Small intestine (tissue), 7 donors: ENCODE results near the gene HSF2BP. TPM values are rescaled to one million over a fixed set of nuclear protein-coding genes. Genes with fewer than 3 reads are reported as not detected.
"Not testable (repeated sequence)": the region's sequence is repeated elsewhere in the genome, so short reads cannot be mapped to it uniquely, and the experiment has no call there.

Experiments
- DNase-seq, 2 donors: peaks; one replicate each; pipeline versions ENCODE4 v3.0.0 to v3.0.0-alpha.2; 2013
- FAIRE-seq: peaks from 2 replicates; lab custom pipeline; 2012; peaks lifted over from hg19 to GRCh38; lab: Jason Lieb, UNC
- H3K27ac ChIP-seq, 3 donors: one replicate each; pipeline ENCODE4 v1.5.1; 2013; ENCODE audit warnings: low read length in 2 of 3, mild to moderate bottlenecking in 2 of 3, control low read depth in 1 of 3, inconsistent platforms in 1 of 3, low read depth in 1 of 3, moderate library complexity in 1 of 3
- H3K27me3 ChIP-seq, 3 donors: one replicate each; pipeline ENCODE4 v1.6.1; 2013; ENCODE audit warnings: low read length in 3 of 3, inconsistent platforms in 1 of 3; ENCODE audit not compliant: control insufficient read depth in 3 of 3, insufficient read depth in 3 of 3
- H3K36me3 ChIP-seq, 3 donors: one replicate each; pipeline ENCODE4 v1.6.1; 2013; ENCODE audit warnings: low read length in 3 of 3, inconsistent platforms in 1 of 3, low read depth in 1 of 3, mild to moderate bottlenecking in 1 of 3, moderate library complexity in 1 of 3; ENCODE audit not compliant: control insufficient read depth in 3 of 3, insufficient read depth in 2 of 3
- H3K4me1 ChIP-seq, 3 donors: one replicate each; pipeline ENCODE4 v1.6.1; 2013; ENCODE audit warnings: low read length in 2 of 3, inconsistent platforms in 1 of 3, low read depth in 1 of 3, mild to moderate bottlenecking in 1 of 3, moderate library complexity in 1 of 3; ENCODE audit not compliant: control insufficient read depth in 3 of 3, insufficient read depth in 2 of 3
- H3K4me3 ChIP-seq, 3 donors: one replicate each; pipeline ENCODE4 v1.5.1; 2013; ENCODE audit warnings: low read length in 3 of 3, control low read depth in 1 of 3, inconsistent platforms in 1 of 3, low read depth in 1 of 3, mild to moderate bottlenecking in 1 of 3, moderate library complexity in 1 of 3
- H3K9me3 ChIP-seq, 2 donors: one replicate each; pipeline ENCODE4 v1.6.1; 2013; ENCODE audit warnings: low read depth in 1 of 2, low read length in 1 of 2; ENCODE audit not compliant: control insufficient read depth in 2 of 2, insufficient read depth in 1 of 2
- WGBS, 3 donors: extraction: QIAGEN DNeasy Blood & Tissue Kit; methylation state at CpG; one replicate each; pipeline ENCODE4 v1.1.7; 2013; 5-methylcytosine and 5-hydroxymethylcytosine counted together
- polyA plus RNA-seq, 4 donors: library from polyadenylated mRNA; stranded (reverse) in 3 of 4; unstranded in 1 of 4; fragments of 200-250 nt in 3 of 4; fragments of 120-200 nt in 1 of 4; gene quantifications; one replicate each; pipeline versions ENCODE4 v1.2.1 to v1.2.3, GENCODE V29; 2013
- donor health status: healthy with polysubstance abuse.
- donor health status: control.
- donor health status: control.
- donor health status: Bipolar disorder and iron deficiency.
- donor health status: healthy.

The HSF2BP gene
- polyA plus RNA-seq, 4 donors: 0.22 to 0.78 (median 0.49) TPM; not detected in 1

- DNase-seq, H3K4me3 ChIP-seq, H3K9me3 ChIP-seq, H3K36me3 ChIP-seq, FAIRE-seq, H3K27me3 ChIP-seq, H3K27ac ChIP-seq, H3K4me1 ChIP-seq: not testable (repeated sequence)
- no CpG with 5 or more reads among the region's 5 CpGs for WGBS, 3 donors
Observed at GRCh38 chr21:43562451-43562850, 96.8 kb downstream of the HSF2BP start.

- DNase-seq, H3K4me1 ChIP-seq, FAIRE-seq, H3K27me3 ChIP-seq, H3K36me3 ChIP-seq, H3K4me3 ChIP-seq, H3K27ac ChIP-seq, H3K9me3 ChIP-seq: not testable (repeated sequence)
- no CpG with 5 or more reads among the region's 2 CpGs for WGBS, 3 donors
Observed at GRCh38 chr21:43540561-43540960, 118.7 kb downstream of the HSF2BP start.

- not testable (repeated sequence) for H3K4me3 ChIP-seq, H3K27ac ChIP-seq, H3K4me1 ChIP-seq, FAIRE-seq, H3K9me3 ChIP-seq, H3K36me3 ChIP-seq, H3K27me3 ChIP-seq, DNase-seq
- WGBS, 3 donors: no CpG with 5 or more reads among the region's 8 CpGs
Observed at GRCh38 chr21:43522495-43523131, 136.7 kb downstream of the HSF2BP start.

GRCh38 chr21:43517701-43518100 lies 141.6 kb downstream of the HSF2BP start:
- not testable (repeated sequence) for H3K36me3 ChIP-seq, H3K27me3 ChIP-seq, H3K9me3 ChIP-seq, H3K27ac ChIP-seq, H3K4me1 ChIP-seq, FAIRE-seq, DNase-seq, H3K4me3 ChIP-seq
- no CpG with 5 or more reads among the region's 6 CpGs for WGBS, 3 donors

GRCh38 chr21:43516860-43517627 lies 142.2 kb downstream of the HSF2BP start:
- no CpG with 5 or more reads among the region's 10 CpGs for WGBS, 3 donors

GRCh38 chr21:43516295-43516847 lies 142.9 kb downstream of the HSF2BP start:
- H3K27me3 ChIP-seq, H3K4me3 ChIP-seq, FAIRE-seq, DNase-seq, H3K27ac ChIP-seq, H3K36me3 ChIP-seq, H3K9me3 ChIP-seq, H3K4me1 ChIP-seq: not testable (repeated sequence)
- no CpG with 5 or more reads among the region's 4 CpGs for WGBS, 3 donors

More at GRCh38 chr21:43516860-43517627, 142.2 kb downstream of the HSF2BP start:
- not testable (repeated sequence) for H3K27me3 ChIP-seq, H3K9me3 ChIP-seq, FAIRE-seq, H3K36me3 ChIP-seq, H3K4me3 ChIP-seq, DNase-seq, H3K4me1 ChIP-seq, H3K27ac ChIP-seq

- no CpG with 5 or more reads among the region's 3 CpGs for WGBS, 3 donors
- FAIRE-seq, H3K4me1 ChIP-seq, H3K9me3 ChIP-seq, H3K36me3 ChIP-seq, DNase-seq, H3K27me3 ChIP-seq, H3K27ac ChIP-seq, H3K4me3 ChIP-seq: not testable (repeated sequence)
Observed at GRCh38 chr21:43514834-43515233, 144.5 kb downstream of the HSF2BP start.

- WGBS, 3 donors: no CpG with 5 or more reads among the region's 3 CpGs
- not testable (repeated sequence) for H3K27ac ChIP-seq, H3K4me3 ChIP-seq, H3K4me1 ChIP-seq, H3K9me3 ChIP-seq, H3K36me3 ChIP-seq, FAIRE-seq, DNase-seq, H3K27me3 ChIP-seq
Observed at GRCh38 chr21:43513023-43513422, 146.3 kb downstream of the HSF2BP start.
